Fibroblast of upper back skin (primary cell): ENCODE results near the gene PTPN20.
"Not testable (repeated sequence)": the region's sequence is repeated elsewhere in the genome, so short reads cannot be mapped to it uniquely, and the experiment has no call there.

Experiments
- DNase-seq: peaks from one replicate; pipeline ENCODE4 v3.0.0-alpha.2; 2013

The PTPN20 gene, protein sequence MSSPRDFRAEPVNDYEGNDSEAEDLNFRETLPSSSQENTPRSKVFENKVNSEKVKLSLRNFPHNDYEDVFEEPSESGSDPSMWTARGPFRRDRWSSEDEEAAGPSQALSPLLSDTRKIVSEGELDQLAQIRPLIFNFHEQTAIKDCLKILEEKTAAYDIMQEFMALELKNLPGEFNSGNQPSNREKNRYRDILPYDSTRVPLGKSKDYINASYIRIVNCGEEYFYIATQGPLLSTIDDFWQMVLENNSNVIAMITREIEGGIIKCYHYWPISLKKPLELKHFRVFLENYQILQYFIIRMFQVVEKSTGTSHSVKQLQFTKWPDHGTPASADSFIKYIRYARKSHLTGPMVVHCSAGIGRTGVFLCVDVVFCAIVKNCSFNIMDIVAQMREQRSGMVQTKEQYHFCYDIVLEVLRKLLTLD

DNA sequence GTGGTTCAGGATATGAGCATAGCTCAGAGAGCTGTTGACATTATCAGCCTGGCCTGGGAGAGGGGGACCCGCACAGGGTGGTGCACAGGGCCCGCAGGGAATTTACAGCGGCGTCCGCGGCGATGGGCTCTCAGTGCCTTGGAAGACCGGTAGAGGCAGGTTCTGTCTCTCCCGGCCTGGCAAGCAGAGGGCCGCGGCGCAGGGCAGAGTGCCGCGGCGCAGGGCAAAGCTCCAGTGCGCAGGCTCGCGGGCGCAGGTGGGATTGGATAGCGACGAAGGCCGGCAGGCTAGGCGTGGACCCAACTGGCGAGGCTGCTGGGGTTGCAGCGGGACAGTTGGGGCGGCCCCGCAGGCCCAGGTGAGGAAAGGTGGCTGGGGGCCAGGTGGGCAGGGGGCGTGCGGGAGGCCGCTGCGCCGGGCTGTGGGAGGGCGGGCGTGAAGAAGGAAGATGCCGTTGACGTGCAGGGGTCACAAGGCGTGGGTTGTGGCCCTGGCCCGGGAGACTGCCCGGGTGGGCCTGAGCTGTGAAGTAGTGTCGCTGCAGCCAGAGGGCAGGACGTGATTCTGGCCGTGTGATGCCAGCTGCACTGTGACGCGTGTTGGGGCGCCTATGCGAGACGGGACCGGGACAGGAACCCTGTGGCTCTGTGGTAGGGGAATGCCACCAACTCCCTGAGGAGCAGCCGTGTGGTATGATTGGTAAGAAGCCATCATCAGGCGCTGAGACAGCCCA is at the start of gene PTPN20:
TSS of gene PTPN20 (plus strand) at position 285 of the 733 bp plus-strand sequence. CDS start 21,072 bp downstream, outside the sequence.
- DNase-seq = not testable (repeated sequence)

DNA sequence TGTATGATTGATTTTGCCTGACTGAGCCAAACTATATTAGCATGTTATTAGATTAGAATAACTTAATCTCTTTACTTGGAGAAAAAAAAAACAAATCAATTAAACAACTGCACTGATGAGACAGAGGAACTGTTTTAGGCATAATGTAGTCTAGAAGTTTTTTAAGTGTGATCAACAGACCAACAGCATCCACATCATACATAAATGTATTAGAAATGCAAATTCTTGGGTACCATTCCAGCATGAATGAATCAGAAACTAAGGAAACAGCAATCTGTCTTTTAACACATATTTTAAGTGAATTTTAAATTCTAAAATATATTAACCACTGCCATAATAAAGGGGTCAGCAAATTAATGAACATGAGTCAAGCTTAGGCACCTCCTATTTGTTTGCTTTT is 41.5 kb upstream of the PTPN20 start:
- DNase-seq = not testable (repeated sequence)

DNA sequence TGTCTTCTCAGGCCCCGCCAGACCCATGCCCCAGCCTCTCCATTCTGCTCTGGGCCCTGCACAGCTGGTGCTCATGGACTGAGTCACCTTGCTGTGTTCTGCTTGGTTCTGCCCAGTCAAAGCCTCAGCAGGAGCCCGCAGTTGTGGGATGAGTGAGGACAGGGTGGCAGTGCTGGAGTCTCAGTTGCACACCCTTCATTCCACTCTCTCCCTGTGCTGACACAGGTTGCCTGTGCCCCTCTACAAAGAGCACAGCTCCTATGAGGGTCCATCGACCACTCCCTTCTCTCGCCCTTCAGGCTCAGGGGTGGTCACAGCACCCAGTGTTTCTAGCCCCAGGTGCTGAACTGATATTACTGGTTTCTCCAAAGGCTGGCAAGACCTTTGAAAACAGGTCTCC is 39.6 kb upstream of the PTPN20 start:
- not testable (repeated sequence) for DNase-seq

DNA sequence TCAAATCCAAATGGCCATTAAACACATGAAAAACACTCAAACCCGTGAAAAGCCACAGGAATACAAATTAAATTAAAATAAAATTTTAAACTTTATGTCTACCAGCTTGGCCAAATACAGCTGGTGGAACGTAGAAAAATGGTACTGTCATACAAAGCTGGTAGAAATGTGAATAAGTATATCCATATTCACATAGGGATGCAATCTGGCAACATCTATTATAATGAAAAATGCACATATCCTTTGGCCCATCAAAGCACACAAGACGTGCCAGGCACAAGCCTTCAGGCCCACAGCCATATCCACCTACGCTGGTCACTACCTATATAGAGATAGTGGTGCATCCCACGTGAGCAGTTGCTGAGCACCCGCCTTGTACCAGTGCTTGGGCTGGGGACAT is 35.9 kb upstream of the PTPN20 start:
- not testable (repeated sequence) for DNase-seq

DNA sequence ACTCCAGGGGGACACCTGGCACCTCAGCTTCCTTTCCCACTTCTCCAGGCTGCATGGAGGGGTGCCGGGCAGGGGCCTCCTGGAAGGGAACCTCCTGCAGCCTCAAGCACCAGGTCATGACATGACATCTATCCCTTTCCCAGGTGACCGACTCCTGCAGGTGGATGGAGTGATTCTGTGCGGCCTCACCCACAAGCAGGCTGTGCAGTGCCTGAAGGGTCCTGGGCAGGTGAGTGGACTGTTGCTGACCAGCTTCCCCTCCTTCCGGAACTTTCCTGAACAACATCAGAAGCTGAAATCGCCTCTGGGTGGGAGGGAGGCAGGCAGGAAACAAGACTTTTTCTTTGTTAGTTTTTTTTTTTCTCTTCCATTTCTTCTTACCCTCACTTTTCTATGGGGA is 34.5 kb upstream of the PTPN20 start:
- not testable (repeated sequence) for DNase-seq

DNA sequence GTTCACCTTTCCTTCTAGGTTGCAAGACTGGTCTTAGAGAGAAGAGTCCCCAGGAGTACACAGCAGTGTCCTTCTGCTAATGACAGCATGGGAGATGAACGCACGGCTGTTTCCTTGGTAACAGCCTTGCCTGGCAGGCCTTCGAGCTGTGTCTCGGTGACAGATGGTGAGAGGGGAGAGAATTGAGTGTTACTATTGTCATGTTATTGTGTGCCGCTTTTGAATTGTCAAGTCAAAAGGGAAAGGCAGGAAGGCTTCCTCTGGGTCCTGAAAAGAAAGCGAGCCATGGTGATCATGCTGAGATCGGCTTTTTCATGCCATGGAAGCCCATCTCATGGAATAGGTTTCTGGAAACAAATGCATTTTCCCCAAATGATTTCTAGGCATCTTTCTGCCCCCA is 32.5 kb upstream of the PTPN20 start:
- not testable (repeated sequence) for DNase-seq

DNA sequence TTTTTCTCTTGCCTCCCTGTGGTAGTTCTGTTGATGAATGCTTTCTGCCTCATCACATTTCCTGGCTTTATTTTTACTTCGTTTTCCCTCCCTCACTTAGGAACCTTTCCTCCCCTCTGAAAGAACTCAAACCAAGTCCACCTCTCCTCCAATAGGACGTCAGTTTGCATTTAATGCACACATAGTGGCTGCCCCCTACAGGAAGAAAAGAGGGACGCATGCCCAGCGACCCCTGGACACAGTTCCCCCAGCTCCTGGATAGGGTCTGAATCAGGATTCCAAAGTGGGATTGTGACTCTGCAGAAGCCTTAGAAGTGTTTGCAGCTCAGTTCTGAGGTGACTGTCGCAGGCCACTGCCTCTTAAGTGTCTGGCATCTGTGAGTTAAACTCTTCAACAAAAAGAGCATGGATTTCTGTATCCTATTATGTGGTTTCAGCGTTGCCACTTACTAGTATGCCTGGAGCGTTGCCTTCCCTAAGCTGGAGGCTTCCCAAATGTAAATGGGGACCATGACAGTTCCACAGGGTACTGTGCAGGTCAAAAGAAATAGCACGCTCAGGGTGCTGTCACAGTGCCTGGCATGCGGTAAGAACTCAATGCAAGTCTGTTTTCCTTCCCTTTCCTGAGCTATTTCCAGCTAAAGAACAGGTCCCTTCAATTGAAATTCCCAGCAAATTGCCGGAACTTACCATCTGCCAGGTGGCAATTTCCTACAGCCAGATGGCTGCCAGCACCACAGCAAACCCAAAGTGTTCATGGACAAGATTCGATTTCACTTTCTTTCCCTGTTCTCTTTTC is 20.2 kb upstream of the PTPN20 start:
- DNase-seq = not testable (repeated sequence)

DNA sequence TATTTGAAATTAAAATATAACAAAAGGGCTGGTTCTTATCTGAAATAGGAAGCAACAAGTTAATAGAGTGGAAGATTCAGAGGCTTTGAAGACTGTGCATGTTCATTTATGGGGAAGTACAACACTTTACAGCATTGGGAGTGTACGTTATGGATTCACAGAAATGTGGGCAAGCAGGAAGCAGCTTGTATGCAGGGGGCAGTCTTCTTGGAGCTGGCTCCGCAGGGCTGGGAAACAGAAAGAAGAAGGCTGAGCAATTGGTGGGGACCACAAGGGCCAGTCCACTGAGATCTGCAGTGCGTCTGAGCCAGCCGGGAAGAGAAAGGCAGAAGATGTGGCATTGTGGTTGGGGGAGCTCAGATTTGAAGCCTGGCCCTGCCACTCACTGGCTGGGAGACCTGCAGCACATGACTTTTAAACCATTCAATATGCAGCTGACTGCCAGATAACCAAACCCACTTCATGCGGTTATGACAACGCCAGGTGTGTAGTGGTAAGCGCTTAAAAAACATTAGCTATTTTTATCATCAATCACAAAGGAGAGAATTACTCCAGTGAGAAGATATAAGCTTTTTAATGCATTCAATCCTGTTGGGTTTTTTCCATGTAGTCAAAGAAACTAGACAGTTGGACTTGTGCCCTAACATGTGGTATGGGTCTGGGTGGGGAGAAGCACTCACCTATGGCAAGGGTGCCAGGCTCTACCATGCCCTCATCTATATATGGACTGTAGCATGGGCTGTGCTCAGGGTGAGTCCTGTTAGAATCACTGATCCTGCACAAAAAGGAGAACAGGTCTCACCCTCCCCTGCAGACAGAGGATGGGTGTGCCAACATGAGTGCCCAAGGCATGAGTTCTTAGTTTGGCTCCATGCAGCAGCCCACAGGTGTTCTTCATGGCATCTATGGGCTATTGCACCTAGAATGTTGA is 14.2 kb upstream of the PTPN20 start:
- not testable (repeated sequence) for DNase-seq

DNA sequence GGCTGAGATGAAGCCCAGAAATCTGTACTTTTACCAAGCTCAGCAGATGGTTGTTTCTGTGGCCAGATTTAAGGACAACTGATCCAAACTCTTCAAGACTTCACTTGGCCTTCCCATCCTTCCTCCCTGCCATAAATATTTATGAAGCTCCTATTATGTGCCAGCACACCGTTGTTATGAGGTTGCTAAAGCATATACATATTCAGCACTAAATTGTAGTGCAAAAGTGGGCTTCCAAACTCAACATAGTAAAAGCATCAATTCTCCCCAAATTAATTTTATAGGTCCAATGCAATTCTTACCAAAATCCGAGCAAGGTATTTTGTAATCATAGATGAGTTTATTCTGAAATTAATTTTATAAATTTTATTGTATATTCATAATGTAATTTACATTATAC is 10.0 kb upstream of the PTPN20 start:
- not testable (repeated sequence) for DNase-seq

DNA sequence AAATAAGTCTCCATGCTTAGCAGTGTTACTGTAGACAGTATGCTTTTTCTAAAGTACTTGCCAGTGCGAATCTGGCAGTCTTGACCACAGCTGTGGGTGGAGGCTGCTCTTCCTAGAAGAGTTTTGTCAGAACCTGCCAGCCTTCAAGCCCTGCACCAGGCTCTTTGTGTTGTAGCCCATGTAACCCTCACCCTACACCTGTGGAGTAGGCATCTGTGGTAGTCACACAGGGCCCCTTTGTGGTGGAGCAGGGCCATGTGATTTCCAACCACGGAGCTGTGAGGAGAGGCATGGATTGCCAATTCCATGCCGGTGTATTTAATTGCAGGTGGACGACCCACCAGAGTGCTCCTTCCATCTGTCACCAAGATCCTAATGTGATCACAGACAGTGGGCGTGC is 7.4 kb upstream of the PTPN20 start:
- DNase-seq = not testable (repeated sequence)

DNA sequence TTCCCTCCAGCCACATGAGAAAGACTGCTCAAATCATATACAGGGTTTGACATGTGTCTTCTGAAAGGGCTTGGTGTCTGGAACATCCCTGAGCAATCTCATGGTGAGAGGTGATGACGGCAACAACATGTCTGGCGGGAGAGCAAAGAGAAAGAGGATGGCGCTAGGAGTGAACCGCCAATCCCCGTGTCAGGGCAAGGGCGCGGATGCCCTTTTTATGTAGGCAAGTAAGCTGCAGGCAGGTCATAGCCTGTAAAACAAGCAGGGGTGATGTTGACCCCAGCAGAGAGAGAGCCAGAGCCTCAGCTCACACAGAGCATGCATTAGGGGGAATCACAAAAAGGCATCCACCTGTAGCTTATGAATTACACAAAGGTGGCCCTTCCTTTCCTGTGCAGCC is 4.9 kb upstream of the PTPN20 start:
- not testable (repeated sequence) for DNase-seq

DNA sequence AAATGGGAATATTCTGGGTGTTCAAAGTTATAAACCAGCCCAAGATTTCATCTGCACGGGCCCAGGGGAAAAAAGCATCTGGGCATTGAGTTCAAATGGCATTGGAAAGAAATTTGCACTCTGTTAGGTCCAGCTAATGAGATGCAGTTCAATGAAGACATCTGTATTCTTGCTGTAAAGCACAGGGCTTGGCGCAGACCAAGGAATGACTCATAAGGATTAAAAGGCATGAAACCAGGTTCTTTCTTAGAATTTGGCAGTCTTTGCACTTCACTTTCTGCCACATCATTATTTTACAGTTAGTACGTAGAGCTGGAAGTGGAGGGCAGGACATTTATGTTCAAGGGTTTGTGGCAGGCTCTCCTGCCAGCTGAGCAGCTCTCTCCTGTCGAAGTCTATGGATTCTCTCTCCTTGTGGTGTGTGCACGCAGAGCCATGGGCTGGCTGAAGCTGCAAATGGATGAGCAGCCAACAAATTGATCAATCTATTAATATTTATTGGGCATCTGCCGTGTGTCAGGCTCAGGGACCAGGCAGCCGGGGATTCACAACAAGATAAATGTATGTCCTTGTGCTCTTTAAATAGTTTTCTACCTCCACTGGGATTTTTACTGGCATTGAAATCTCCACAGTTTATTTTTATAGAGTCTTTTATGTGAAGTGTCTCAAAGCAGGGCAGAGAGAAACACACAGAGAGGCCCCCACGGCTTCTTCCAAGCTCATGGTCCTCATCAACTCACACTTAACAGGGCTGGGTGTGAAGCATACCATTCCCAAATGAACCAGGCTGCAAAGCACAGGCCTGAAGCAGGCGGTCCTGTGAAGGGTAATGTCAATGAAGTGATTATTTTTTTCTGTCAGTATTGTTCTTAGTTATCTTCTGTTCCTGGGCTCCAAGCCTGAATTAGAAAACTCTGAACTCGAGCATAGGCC is 3.8 kb upstream of the PTPN20 start:
- not testable (repeated sequence) for DNase-seq

DNA sequence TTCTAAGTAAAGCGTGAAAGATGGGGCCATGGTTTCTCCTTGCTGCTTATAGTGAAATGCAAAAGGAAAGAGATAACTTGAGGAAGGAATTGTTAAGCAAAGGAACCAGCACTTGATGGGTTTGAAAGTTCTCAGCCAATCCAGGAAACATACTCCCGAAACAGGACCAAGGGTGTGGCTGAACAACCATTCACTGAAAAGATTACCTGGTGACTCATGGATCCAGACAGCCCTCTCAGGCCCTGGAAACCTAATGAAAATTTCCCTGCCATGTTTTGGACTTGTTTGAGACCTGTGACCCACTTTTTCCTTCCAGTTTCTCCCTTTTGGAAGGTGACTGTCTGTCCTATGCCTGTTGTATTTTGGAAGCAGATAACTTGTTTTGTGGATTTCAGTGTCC is 11.3 kb downstream of the PTPN20 start:
- DNase-seq = not testable (repeated sequence)

DNA sequence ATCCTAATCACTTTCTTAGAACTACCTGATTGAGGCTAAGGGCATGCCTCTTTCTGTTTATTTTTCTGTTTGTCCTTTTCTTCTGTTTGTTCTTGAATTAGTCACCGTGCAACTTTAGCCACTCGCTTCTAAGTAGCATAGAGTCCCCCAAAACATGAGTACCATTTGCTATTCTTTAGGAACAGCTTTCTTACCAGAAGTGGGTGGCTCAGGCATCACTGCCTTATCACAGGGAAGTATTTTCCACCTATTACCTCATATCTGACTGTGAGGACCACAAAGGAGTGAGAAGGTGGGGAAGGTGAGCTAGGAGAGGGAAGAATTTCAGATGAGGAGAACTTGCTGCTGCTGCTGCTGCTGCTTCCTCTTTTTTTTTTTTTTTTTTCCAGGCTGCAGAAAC is 13.9 kb downstream of the PTPN20 start:
- DNase-seq = not testable (repeated sequence)

DNA sequence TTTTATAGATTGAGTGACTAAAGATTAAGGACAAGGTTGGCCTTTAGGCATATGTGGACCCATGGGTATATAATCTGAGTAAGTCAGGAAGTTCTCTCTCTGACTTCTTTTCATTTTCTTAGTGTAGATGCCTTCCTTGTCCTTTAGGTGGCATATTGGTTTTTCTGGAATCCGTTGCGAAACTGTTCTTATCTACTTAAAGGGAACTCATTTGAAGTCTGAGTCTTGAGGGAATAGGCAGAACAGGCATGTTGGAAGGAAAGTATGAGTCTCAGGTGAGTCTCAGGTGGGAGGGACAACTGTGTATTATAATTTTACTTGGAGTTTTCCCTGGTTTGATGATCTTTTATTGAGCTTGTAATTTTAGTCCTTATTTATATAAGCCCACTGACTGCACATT is 14.6 kb downstream of the PTPN20 start:
- not testable (repeated sequence) for DNase-seq

DNA sequence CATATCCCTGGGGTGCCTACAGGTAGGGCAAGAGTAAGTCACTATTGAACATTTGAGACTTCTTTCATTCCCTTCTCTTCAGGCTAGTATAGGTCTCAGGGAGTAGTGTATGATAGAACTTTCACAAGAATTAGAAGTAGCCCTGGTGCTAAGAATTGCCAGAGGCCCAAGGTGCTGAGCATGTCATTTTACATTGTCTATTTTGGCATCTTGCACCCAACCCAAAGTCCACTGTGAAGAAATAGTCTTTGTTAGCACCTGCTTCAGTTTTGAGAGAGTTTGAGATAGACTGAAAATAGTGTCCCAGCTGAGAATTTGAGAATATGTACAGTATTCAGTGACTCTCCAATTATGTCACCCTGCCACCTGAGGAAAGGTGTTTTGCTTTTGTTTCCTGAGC is 17.6 kb downstream of the PTPN20 start:
- not testable (repeated sequence) for DNase-seq

DNA sequence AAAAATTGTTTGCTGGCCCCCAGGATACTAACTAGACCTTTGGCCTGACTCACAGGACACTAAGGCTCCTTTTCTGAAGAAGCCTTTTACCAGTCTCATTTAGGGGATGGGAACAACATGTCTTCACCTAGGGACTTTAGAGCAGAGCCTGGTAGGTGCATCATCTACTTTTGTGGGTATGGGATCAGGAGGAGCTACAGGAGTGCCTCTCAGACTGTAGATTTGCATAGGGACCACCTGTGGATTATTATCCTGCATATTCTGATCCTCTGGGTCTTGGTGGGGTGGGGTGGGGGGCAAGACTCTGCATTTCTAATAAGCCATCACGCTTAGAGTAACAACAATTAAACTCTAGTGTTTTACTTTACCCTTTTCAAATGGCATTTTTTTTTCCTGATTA is 21.2 kb downstream of the PTPN20 start:
- not testable (repeated sequence) for DNase-seq

DNA sequence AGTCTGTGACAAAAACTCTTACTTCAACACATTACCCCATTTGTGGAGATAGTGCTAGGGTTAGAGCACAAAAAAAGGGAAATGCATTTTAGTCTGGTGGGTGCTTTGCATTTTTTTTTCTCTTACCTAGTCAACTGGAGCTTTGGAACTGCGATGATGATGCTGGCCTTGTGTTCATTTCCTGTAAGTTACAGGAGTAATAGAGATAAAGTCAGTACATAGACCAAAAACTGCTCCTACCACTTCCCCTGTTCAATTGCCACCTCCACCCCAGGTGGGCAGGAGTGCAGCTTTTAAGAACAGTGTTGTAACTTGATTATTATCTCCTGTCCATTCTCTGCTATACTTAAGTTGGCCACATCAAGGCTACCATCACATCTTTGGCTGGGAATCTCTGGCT is 29.9 kb downstream of the PTPN20 start:
- not testable (repeated sequence) for DNase-seq

DNA sequence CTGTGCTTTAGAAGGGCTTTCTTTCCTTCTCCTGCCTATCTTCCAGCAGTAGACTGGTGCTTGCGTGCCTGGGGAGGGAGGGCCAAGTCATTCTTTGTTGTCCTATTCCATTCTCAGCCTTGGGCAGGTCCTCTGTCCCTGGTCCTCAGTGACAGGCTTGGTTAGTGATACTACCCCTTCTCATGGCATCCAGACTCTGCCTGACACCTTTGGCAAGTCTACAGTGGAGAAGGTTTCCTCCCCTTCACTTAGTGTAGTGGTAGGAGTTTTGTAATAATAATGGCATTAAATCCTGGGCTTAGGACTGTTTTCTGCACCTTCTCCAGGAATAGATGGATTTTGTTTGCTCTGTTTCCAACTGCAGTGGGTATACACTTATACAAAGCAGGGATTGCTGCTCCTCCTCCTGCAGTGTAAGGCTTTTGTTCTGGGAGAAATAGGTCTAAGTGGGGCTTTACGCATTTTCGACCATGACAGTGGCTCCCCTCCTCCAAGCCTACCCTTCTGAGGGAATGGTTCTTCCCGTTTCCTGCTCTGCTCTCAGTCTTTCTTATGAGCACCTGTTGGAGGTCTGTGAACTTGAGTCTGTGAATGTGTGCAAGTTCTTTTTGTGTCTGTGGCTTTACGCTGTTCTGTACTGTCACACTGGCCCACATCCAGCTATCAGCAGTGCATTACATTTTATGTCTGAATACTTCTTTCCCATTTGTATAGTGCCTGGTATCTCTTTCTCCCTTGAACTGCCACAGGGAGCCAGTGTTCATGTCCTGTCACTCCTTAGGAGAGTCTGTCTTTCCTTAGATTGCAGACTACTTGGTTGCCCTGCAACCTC is 37.7 kb downstream of the PTPN20 start:
- not testable (repeated sequence) for DNase-seq

DNA sequence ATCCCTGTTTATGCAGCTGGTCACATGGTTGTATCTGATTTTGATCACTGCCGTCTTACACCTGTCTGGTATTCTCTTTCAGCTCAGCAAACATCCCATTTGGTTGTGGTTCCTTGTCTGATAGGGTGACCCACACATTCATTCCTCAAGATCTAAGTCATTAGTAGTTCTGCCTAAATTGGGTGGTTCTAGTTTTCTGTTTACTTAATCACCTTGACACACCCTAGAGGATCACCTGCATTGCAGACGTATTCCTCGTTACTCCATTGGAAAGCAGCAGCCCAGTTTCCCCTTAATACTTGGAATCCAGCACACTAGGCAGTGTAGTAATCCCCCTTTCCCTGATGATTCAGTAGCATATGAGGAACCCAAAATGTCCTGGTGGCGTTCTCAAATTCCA is 41.3 kb downstream of the PTPN20 start:
- not testable (repeated sequence) for DNase-seq
